Endothelial cell of umbilical vein (primary cell): ENCODE measurements around the gene PDE1A.

Source experiments
- CTCF ChIP-seq, 2 donors: IDR thresholded peaks; 1 replicate in 1 of 2; 2 replicates in 1 of 2; pipeline ENCODE4 v1.5.1; 2011; ENCODE audit warnings: low read length in 2 of 2, mild to moderate bottlenecking in 2 of 2, moderate library complexity in 2 of 2, control low read depth in 1 of 2, inconsistent platforms in 1 of 2, low read depth in 1 of 2; ENCODE audit not compliant: insufficient read depth in 1 of 2; ENCODE audit errors: extremely low read depth in 1 of 2
- EZH2 ChIP-seq: IDR thresholded peaks from 2 replicates; pipeline ENCODE4 v1.6.1; 2012; ENCODE audit warnings: borderline replicate concordance, low read depth, mild to moderate bottlenecking, moderate library complexity, low read length, inconsistent platforms; ENCODE audit not compliant: severe bottlenecking
- POLR2AphosphoS5 ChIP-seq: IDR thresholded peaks from 2 replicates; pipeline ENCODE4 v1.6.1; 2012; ENCODE audit warnings: low read depth, mild to moderate bottlenecking, control low read depth, low read length, moderate library complexity; ENCODE audit not compliant: insufficient read depth

DNA sequence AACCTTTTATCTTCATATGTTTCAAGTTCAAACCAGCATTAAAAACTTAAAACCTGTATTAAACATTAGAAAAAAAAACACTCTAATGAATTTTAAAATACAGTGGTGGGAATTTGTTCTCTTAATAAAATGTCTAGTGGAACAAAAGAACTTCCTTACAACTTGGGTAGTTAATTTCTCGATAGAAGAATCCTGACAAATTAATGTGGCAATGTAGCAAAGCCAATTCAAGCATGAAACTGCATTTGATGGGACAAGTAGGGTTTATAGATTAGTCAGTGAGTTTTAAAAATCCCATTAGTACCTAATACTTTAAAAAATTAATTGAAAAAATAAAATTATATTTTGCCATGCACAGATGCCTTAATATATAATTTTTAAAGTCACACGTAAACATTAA, 59.4 kb downstream of the PDE1A start:
- TF ChIP-seq POLR2AphosphoS5, result no peak
- no peak for TF ChIP-seq CTCF (IDR thresholded peaks at IDR 0.05; ENCODE audit: extremely low read depth in 1 of 2, insufficient read depth in 1 of 2, low read depth in 1 of 2, low read length in 2 of 2)
- TF ChIP-seq EZH2, result no peak
